Peyer's patch (tissue), 4 donors: ENCODE results near the gene OR51G2.

Experiments used
- CTCF ChIP-seq, 6 experiments: fragments of 450-650 bp in 4 of 6; fragments of 200-600 bp in 2 of 6; sonication (generic) in 1 of 6; IDR thresholded peaks; one replicate each; pipeline ENCODE4 v1.5.1; 2017 to 2019; ENCODE audit warnings: antibody characterized with exemption in 6 of 6, mild to moderate bottlenecking in 3 of 6, moderate library complexity in 1 of 6
- POLR2A ChIP-seq, 2 donors: fragments of 450-650 bp; IDR thresholded peaks; one replicate each; pipeline ENCODE4 v1.5.1; 2017; ENCODE audit warnings: antibody characterized with exemption in 2 of 2, mild to moderate bottlenecking in 2 of 2, moderate library complexity in 2 of 2

GRCh38 chr11:4921796-4922195, 2.6 kb upstream of the OR51G2 start:
- TF ChIP-seq POLR2A (IDR thresholded peaks at IDR 0.05) (no peak), CTCF (IDR thresholded peaks at IDR 0.05) (no peak)
